ENCODE data around the gene SPEN. TPM values are rescaled to one million over a fixed set of nuclear protein-coding genes. Genes with fewer than 3 reads are reported as not detected.

SPEN gene
- total and polyA plus RNA-seq, 10 of the 15 experiments (the other 5 are each of a cell fraction or from before 2014, with no cell fraction given), result 5.2 to 58.7 (median 20.1) TPM

- Histone ChIP-seq H3K9ac (ENCODE audit: control insufficient read depth, insufficient read depth, low read length) (no peak overlapping the region), H3K9me3 (replicated peaks; ENCODE audit: control insufficient read depth, insufficient read depth, low read length) (no peaks in the 10 kb centered on the region), H3K4me3 (no peak overlapping the region), H3K27me3 (replicated peaks in 1 of 2; ENCODE audit: control insufficient read depth in 2 of 2, insufficient read depth in 2 of 2, low read length in 1 of 2) (no peaks in the 10 kb centered on the region), H4K20me1 (ENCODE audit: control insufficient read depth, insufficient read depth) (no peaks in the 10 kb centered on the region; the same call in none of the 2 replicates), H3K27ac (ENCODE audit: control insufficient read depth, insufficient read depth) (no peak overlapping the region), H3K36me3 (ENCODE audit: control insufficient read depth in 2 of 2, insufficient read depth in 2 of 2, low read length in 1 of 2) (no peaks in the 10 kb centered on the region), H3K4me2 (ENCODE audit: control insufficient read depth, insufficient read depth) (no peak overlapping the region), H3K79me2 (ENCODE audit: control insufficient read depth, insufficient read depth, low read length) (peaks cover 83% of the 10 kb centered on the region), H3K4me1 (ENCODE audit: control insufficient read depth, insufficient read depth, low read length) (peaks cover 8% of the 10 kb centered on the region), H2AFZ (ENCODE audit: control insufficient read depth, low read depth, low read length) (no peak overlapping the region)
- peak; percentile 54 for ATAC-seq
- ChIA-PET CTCF (interaction anchor here (0.6 to 1.5 kb wide), 4 partner anchors 7 to 45 kb away, joined by 3 to 7 read pairs (median 4); no protein-coding TSS in a partner anchor), RAD21 (ENCODE audit: unreplicated experiment) (interaction anchor here (0.8 to 1.7 kb wide), 5 partner anchors 9 to 66 kb away, joined by 3 to 5 read pairs (median 4); no protein-coding TSS in a partner anchor), SMC1A (ENCODE audit: uncharacterized antibody, unreplicated experiment) (interaction anchor here (0.7 to 2.0 kb wide), 5 partner anchors 9 to 63 kb away, joined by 3 to 8 read pairs (median 3); no protein-coding TSS in a partner anchor), POLR2A (interaction anchor here (0.6 to 1.3 kb wide), 6 partner anchors 12 to 1560 kb away, joined by 3 to 13 read pairs (median 4); no protein-coding TSS in a partner anchor)
- intact Hi-C loops (cut with micrococcal nuclease; ENCODE audit: unreplicated experiment) (no loop called here), in situ Hi-C loops (cut with MboI) (no loop called here)
- TF ChIP-seq EED (IDR thresholded peaks at IDR 0.05; ENCODE audit: low read depth) (no peak), SKIL (IDR thresholded peaks at IDR 0.05; ENCODE audit: low read depth, poor library complexity, severe bottlenecking) (no peak), ESRRA (IDR thresholded peaks at IDR 0.05; ENCODE audit: low read length) (no peak), SMC3 (IDR thresholded peaks at IDR 0.05; ENCODE audit: borderline replicate concordance, low read length) (no peak), JUND (IDR thresholded peaks at IDR 0.05; ENCODE audit: low read depth, low read length) (no peak), NFYB (IDR thresholded peaks at IDR 0.05; ENCODE audit: insufficient read depth, low read depth, low read length) (no peak), DPF2 (IDR thresholded peaks at IDR 0.05) (no peak), PAX5 (IDR thresholded peaks at IDR 0.05; ENCODE audit: borderline replicate concordance, low read depth, low read length) (no peak), CHD4 (IDR thresholded peaks at IDR 0.05) (no peak), SMAD1 (IDR thresholded peaks at IDR 0.05; ENCODE audit: low read depth, partially characterized antibody) (no peak), BCL11A (IDR thresholded peaks at IDR 0.05; ENCODE audit: low read depth, low read length) (no peak)
- no peak for DNase-seq (ENCODE audit: low read depth, low spot score)
- WGBS (ENCODE audit: insufficient coverage, insufficient replicate concordance, low lambda C conversion rate, missing lambda C conversion rate), result 87% methylated on average over 6 of the region's 6 CpGs
- no TSS peak for BruUV-seq (replicated peaks)
- FAIRE-seq, result no peak
These were observed 10.7 kb downstream of the SPEN start for GRCh38 chr1:15858069-15858670.
